GM18507 (cell line): Measurements from ENCODE around the gene SLC26A9.

Experiments used
- DNase-seq: peaks from one replicate; pipeline ENCODE4 v3.0.0; 2011; ENCODE audit warnings: low read depth; ENCODE audit not compliant: insufficient read length; ENCODE audit errors: extremely low spot score
- FAIRE-seq: peaks from 2 replicates; lab custom pipeline; 2011; peaks lifted over from hg19 to GRCh38; lab: Jason Lieb, UNC

Gene SLC26A9

DNA sequence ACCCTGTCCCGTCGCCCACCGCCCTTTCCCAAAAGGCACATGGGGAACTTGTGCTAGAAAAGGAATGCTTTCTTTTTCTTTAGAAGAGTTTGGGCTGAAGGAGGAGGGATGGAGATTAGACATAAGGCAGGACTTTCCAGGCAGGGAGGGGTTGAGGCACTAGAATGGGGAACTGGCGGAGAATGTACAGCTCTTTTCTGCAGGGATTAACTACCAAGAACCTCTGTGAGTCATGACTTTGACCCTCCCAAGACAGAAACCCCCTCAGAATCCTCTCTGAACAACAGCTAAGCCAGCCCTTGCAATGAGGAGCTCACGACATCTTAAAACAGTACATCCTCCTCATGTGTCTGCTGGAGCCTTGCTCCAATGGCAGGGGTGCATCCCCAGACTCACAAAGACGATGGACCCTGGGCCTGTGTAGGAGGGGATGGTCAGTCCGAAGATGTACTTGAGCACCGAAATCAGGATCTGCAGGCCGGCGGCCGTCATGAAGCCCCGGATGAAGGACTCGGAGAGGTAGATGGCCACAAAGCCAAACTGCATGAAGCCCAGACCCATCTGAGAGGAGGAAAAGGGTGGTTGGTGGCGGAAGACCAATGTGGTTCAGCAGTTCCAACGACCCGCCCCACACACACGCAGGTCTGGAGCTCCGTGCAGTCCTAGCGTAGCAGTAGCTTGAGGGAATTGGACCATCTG, 13.6 kb downstream of the SLC26A9 start:
- DNase-seq = no peak
- no peak for FAIRE-seq

GRCh38 chr1:205928317-205928716, 14.9 kb downstream of the SLC26A9 start:
- FAIRE-seq (no peak), DNase-seq (no peak)

GRCh38 chr1:205927676-205928075, 15.6 kb downstream of the SLC26A9 start:
- DNase-seq (no peak), FAIRE-seq (no peak)

DNA sequence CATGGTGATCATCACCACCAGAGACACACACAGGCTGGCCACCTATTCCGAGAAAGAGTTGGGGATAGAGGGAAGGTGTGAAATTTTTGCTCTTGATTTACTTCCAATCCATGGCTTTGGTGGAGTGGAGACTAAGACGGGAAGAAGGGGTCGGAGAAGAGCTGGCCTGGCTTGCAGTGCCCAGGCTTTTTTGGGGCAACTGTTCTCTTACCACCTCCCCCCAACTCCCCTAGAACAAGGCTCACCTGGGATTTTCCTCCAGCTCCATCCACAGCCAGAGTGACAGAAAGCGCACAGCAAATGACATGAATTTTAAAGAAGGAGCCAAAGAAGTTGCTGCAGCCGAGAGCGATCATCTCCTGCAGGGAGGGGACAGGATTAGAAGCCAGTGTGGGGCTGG, 16.0 kb downstream of the SLC26A9 start:
- DNase-seq (no peak), FAIRE-seq (no peak)

DNA sequence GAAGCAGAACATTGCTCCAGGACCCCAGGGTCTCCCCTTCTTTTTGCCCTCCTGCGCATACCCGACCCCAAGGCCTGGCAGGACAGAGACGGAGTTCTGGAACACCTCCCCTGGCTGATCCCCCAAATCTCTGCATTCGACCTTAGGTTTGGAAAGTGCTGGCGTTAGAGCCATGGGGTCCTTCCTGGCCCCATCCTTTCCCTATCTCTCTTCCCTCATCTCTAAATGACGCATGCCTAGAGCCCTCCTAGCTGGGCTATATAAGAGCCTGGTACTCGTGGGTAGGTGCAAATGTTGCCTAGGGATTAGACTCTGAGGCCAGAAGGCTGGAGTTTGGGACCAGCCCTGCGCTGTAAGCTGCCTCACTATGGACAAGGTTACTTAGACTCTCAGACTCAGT, 16.6 kb downstream of the SLC26A9 start:
- FAIRE-seq = no peak
- DNase-seq = no peak

DNA sequence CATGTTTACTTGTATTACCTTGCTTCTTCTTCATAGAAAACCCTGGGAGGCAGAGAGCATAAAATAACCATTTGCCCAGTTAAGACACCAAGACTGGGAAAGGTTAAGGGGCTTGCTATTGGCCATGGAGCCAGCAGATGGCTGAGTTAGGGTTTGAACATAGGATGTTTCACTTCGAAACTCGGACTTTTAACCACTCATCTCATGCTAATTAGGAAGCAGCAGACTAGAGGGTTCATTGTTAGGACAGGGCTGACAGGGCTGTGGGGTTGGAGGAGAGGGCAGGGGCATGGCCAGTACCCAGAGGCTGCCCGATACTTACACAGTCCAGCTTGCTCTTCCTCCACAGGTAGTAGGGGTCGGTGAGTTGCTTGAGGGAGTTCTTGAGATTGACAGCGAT, 17.0 kb downstream of the SLC26A9 start:
- no peak for DNase-seq
- FAIRE-seq = no peak

DNA sequence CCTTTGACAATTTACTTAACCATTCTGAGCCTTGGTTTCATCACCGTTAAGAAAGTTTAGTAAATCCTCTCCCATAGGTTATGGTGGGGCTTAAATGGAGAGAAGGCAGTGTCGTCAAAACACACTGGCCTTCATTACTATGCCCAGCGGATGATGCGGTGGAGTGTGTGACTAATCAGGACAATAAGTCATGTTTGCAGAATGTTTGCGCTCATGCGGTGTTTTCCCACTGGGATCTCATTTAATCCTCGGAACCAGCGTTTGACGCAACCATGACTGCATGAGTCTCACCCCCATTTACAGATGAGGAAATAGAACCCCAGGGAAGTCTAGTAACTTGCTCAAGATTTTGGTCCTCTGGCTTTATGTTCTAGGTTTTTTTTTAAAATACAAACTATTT, 17.5 kb downstream of the SLC26A9 start:
- no peak for FAIRE-seq
- DNase-seq = no peak

DNA sequence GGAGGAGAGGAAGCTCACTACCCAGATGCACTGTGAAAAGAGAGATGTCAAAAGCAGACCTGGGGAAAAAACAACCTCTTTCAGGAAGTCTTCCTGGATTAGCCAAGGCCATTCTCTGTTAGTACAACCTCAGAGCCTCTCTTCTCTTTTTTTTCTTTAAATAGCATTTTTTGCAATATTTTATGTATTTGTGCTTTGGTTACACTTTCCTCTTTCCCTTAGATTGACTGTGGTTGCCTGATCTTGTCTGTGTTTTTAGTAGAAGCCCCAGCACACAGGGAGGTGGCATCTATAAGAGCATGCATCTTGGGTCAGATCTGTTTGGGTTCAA, 18.8 kb downstream of the SLC26A9 start:
- no peak for DNase-seq
- no peak for FAIRE-seq

GRCh38 chr1:205923651-205924459, 19.4 kb downstream of the SLC26A9 start:
- FAIRE-seq = no peak
- no peak for DNase-seq

DNA sequence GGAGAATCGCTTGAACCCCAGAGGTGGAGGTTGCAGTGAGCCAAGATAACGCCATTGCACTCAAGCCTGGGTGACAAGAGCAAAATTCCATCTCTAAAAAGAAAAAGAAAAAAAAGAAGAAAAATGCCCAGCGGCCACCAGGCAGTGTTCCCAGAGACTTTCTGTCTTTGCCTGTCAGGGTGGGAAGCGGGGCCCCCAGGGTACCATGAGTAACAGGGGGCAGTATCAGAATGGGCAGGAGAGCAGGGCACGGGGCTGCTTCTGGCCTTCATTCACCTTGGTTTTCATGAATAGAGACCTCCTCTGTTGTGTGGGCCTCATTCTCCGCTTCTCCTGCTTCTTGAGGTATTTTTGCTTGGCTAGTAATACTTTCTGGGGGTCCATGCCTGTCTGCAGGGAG, 20.4 kb downstream of the SLC26A9 start:
- no peak for DNase-seq
- FAIRE-seq = no peak

GRCh38 chr1:205922314-205922713, 20.9 kb downstream of the SLC26A9 start:
- DNase-seq (no peak), FAIRE-seq (no peak)

DNA sequence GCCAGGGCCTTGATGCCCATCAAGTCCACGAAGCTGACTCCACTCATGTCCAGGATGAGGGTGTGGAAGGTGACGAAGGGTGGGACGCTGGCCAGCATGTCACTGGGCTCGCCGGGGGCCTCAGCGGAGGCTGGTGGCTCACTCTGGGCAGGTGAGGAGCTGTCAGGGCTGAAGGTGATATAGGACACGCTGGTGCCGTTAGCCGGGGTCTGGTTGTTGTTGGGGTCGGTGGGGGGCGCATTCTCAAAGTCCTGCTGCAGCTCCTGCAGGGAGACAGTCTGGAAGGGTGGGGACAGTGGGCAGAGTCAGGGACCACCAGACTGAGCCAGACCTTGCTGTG, 21.7 kb downstream of the SLC26A9 start:
- FAIRE-seq (no peak), DNase-seq (no peak)

DNA sequence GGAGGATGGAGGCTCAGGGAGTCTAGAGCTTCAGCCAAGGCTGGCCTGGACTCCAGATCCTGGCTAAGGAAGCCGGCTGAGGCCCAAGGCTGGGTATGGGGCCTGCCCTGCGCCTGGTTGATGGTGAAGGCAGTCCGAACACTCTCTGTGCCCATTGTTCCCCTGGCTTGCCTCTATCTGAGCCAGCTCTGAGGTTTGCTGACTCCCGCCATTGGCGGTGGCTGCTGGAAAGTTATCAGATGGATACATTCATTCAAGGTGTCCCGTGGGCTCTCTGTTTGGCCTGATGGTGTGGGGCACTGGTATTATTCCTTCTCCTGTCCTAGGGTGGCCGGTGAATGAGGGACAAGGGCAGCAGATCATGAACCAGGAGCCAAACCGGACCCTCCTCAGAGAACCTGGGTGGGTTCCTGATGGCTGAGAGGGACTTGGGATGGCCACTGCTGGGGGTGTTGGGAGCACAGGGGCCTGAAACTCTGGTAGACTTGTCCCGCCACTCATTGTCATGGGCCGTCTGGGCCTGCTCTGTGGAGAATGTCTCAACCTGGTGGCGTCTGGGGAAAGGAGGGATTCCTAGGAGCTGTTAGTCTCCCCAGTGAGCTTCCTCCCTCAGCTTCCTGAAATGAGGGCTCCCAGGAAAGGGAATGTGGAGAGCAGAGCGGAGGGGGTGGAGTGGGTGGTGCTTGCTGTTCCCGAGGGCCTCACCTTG, 22.2 kb downstream of the SLC26A9 start:
- FAIRE-seq (no peak), DNase-seq (no peak)

DNA sequence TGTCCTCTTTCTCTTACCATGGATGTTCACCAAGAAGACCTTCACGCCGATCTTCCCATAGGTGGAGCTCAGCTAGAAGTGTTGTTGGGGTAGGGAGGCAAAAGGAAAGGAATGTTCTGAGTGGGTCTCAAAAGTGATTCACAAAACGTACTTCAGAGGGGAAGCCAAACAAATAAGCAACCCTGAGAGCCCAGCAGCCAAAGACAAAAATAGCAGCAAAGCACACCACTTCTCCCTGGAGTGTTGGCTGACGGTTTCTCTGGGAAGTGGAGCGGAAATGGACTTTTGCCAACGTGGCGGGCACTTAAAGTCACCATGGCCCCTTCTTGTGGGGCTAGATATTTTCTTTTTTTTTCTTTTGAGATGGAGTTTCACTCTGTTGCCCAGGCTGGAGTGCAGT, 23.1 kb downstream of the SLC26A9 start:
- DNase-seq = no peak
- no peak for FAIRE-seq

- DNase-seq (peak; percentile 51), FAIRE-seq (peak; percentile 94)
These were observed 24.1 kb downstream of the SLC26A9 start for GRCh38 chr1:205918955-205919746.

- DNase-seq = no peak
- FAIRE-seq = no peak
These were observed 25.6 kb downstream of the SLC26A9 start for GRCh38 chr1:205917466-205918238.

GRCh38 chr1:205916541-205916940, 26.7 kb downstream of the SLC26A9 start:
- DNase-seq (no peak), FAIRE-seq (no peak)

GRCh38 chr1:205915354-205915990, 27.8 kb downstream of the SLC26A9 start:
- DNase-seq (no peak), FAIRE-seq (no peak)

GRCh38 chr1:205914730-205915129, 28.5 kb downstream of the SLC26A9 start:
- DNase-seq (no peak), FAIRE-seq (no peak)
